ENCODE measurements around the gene NT5DC4. TPM values are rescaled to one million over a fixed set of nuclear protein-coding genes. Genes with fewer than 3 reads are reported as not detected.

NT5DC4 gene
- total RNA-seq, 2 experiments from 2014 or later = not detected

DNA sequence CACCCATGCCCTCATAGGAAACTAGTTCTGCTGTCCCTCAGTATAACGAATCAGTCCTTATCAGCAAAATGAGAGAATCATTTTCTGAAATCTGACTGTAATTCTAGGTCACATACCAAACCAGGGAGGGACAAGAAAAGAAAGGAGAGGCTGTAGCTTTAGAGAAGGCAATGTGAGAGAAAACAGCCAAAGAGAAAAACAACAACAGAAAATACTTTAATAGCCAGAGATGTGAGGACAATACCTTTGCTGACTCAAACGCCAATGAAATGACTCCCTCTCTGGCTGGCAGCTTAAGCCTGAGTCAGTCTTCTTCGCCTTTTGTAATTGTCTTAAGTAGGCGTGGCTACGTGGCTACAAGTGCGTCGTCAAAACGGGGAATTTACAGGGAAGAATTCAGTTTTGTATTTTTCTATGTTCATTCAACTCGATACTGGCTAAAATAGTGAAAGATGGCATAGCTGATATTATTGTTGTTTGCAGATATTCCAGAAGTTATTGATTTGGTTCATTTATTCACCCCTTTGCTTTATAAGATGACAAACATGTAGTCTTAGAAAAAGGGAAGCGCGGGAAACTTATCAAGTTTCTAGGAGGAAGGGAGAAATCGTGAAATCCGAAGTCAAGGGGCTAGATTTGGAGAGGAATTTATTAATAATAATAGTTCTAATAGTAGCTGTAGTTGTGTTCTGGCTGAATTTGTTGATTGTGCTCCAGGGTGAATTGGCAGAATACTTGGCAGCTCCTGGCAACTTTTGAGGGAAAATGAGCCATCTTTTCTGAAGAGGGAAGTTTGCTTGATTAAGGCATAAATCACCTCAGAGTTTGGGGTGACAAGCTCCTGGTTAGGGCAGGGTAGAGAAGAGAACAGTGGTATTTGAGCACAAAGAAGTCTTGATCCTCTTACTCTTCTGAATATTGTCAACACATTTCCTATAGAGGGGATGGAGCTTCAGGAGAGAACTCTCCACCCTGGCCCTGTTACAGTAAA, 63.7 kb downstream of the NT5DC4 start, which contains the start of gene IL1A:
TSS of gene IL1A (minus strand) at position 295 of the 991 bp plus-strand sequence. CDS start 723 bp downstream, outside the sequence.
- ChIA-PET POLR2A (interaction anchor here (1.1 kb wide), 1 partner anchor 45 kb away, joined by 3 read pairs; no protein-coding TSS in a partner anchor), CTCF (interaction anchor here (1.1 to 1.6 kb wide), 5 partner anchors 22 to 157 kb away, joined by 3 to 6 read pairs (median 4); no protein-coding TSS in a partner anchor)
- no peaks in the 10 kb centered on the region for H3K9me3 Mint-ChIP-seq
- H3K4me3 Mint-ChIP-seq = no peak within 1 kb of the TSS
- no peaks in the 10 kb centered on the region for H3K36me3 Mint-ChIP-seq (ENCODE audit: low read depth)
- ATAC-seq = peak; percentile 76
- intact Hi-C loops (cut with micrococcal nuclease) = no loop called here
- H3K27ac Mint-ChIP-seq = no peak within 1 kb of the TSS
- H3K27me3 Mint-ChIP-seq = peaks cover 28% of the 10 kb centered on the region
- no peak for TF ChIP-seq CTCF (IDR thresholded peaks at IDR 0.05)
- H3K4me1 Mint-ChIP-seq (ENCODE audit: low read depth) = no peaks in the 10 kb centered on the region
- DNase-seq = no peak

GRCh38 chr2:112787294-112787693, 66.5 kb downstream of the NT5DC4 start:
- Mint-ChIP-seq H3K27ac (no peak overlapping the region), H3K9me3 (no peaks in the 10 kb centered on the region), H3K27me3 (peaks cover 25% of the 10 kb centered on the region), H3K4me3 (no peak overlapping the region), H3K4me1 (ENCODE audit: low read depth) (no peaks in the 10 kb centered on the region), H3K36me3 (ENCODE audit: low read depth) (no peaks in the 10 kb centered on the region)
- DNase-seq (no peak), ATAC-seq (no peak)
- POLR2A ChIA-PET = no interaction called here
- CTCF ChIA-PET = interaction anchor here (0.9 to 1.4 kb wide), 2 partner anchors 15 to 38 kb away, joined by 3 to 4 read pairs; no protein-coding TSS in a partner anchor
- intact Hi-C loops (cut with micrococcal nuclease) = no loop called here
- TF ChIP-seq CTCF (IDR thresholded peaks at IDR 0.05) = no peak

- no peak overlapping the region for H3K27ac Mint-ChIP-seq
- H3K36me3 Mint-ChIP-seq (ENCODE audit: low read depth) = no peaks in the 10 kb centered on the region
- ChIA-PET POLR2A (no interaction called here), CTCF (interaction anchor here (0.9 to 1.4 kb wide), 3 partner anchors 39 to 97 kb away, joined by 3 to 4 read pairs (median 3); no protein-coding TSS in a partner anchor)
- H3K4me3 Mint-ChIP-seq = no peak overlapping the region
- intact Hi-C loops (cut with micrococcal nuclease) = no loop called here
- H3K4me1 Mint-ChIP-seq (ENCODE audit: low read depth) = no peaks in the 10 kb centered on the region
- peaks cover 23% of the 10 kb centered on the region for H3K27me3 Mint-ChIP-seq
- ATAC-seq (no peak), DNase-seq (no peak)
- no peak for TF ChIP-seq CTCF (IDR thresholded peaks at IDR 0.05)
- H3K9me3 Mint-ChIP-seq = no peaks in the 10 kb centered on the region
These were observed 67.0 kb downstream of the NT5DC4 start for GRCh38 chr2:112787729-112788393.

- Mint-ChIP-seq H3K27me3 (peaks cover 18% of the 10 kb centered on the region), H3K27ac (no peak overlapping the region), H3K4me3 (no peak overlapping the region), H3K36me3 (ENCODE audit: low read depth) (no peaks in the 10 kb centered on the region), H3K9me3 (no peaks in the 10 kb centered on the region), H3K4me1 (ENCODE audit: low read depth) (peaks cover 5% of the 10 kb centered on the region)
- no peak for ATAC-seq
- POLR2A ChIA-PET = no interaction called here
- CTCF ChIA-PET = interaction anchor here (0.9 to 1.4 kb wide), 3 partner anchors 38 to 97 kb away, joined by 3 to 4 read pairs (median 3); no protein-coding TSS in a partner anchor
- DNase-seq = no peak
- TF ChIP-seq CTCF (IDR thresholded peaks at IDR 0.05) = no peak
- intact Hi-C loops (cut with micrococcal nuclease) = no loop called here
These were observed 67.8 kb downstream of the NT5DC4 start for GRCh38 chr2:112788653-112789052.

Other genes starting within 250 kb of the NT5DC4 start
- 10 to 100 TPM; 29.2 to 29.6 TPM for gene TTL, start 238.9 kb upstream of the NT5DC4 start, total RNA-seq
- 10 to 100 TPM; 54.1 to 55.9 TPM for gene POLR1B, start 178.6 kb upstream of the NT5DC4 start, total RNA-seq
- 10 to 100 TPM; 34.8 to 37.5 TPM for gene CHCHD5, start 136.4 kb upstream of the NT5DC4 start, total RNA-seq
- gene SLC20A1, start 75.1 kb upstream of the NT5DC4 start, total RNA-seq = 10 to 100 TPM; 52.7 to 52.8 TPM
- 10 to 100 TPM; 24.5 to 30.5 TPM for gene CKAP2L, start 43.6 kb downstream of the NT5DC4 start, total RNA-seq
- under 1 TPM; 0.69 to 0.99 TPM for gene IL1A, start 63.5 kb downstream of the NT5DC4 start, total RNA-seq
- not detected for gene IL1B, start 115.8 kb downstream of the NT5DC4 start, total RNA-seq
- not detected for gene IL37, start 190.1 kb downstream of the NT5DC4 start, total RNA-seq